ENCODE results near the gene KCTD19.

GRCh38 chr16:67341250-67341649, 14.7 kb upstream of the KCTD19 start:
- no peak for TF ChIP-seq CTCF (IDR thresholded peaks at IDR 0.05; ENCODE audit: low read length)
- no peak for TF ChIP-seq EZH2 (optimal IDR thresholded peaks at IDR 0.05; ENCODE audit: low read depth, low read length)
- TF ChIP-seq EZH2phosphoT487 (IDR thresholded peaks at IDR 0.05; ENCODE audit: low read length), result no peak

All from MM.1S (cell line).